22Rv1 (cell line): Measurements from ENCODE around the gene CAPN10.

Experiments
- H3K27ac ChIP-seq: fragments of 450-650 bp; 2 replicates; pipeline ENCODE4 v1.5.1; 2017
- CTCF ChIP-seq: fragments of 450-650 bp; IDR thresholded peaks from 2 replicates; pipeline ENCODE4 v1.5.1; 2017; ENCODE audit warnings: mild to moderate bottlenecking
- ZFX ChIP-seq: fragments of 450-650 bp; IDR thresholded peaks from 2 replicates; pipeline ENCODE4 v1.6.1; 2017; ENCODE audit warnings: antibody characterized with exemption, borderline replicate concordance

The CAPN10 gene

DNA sequence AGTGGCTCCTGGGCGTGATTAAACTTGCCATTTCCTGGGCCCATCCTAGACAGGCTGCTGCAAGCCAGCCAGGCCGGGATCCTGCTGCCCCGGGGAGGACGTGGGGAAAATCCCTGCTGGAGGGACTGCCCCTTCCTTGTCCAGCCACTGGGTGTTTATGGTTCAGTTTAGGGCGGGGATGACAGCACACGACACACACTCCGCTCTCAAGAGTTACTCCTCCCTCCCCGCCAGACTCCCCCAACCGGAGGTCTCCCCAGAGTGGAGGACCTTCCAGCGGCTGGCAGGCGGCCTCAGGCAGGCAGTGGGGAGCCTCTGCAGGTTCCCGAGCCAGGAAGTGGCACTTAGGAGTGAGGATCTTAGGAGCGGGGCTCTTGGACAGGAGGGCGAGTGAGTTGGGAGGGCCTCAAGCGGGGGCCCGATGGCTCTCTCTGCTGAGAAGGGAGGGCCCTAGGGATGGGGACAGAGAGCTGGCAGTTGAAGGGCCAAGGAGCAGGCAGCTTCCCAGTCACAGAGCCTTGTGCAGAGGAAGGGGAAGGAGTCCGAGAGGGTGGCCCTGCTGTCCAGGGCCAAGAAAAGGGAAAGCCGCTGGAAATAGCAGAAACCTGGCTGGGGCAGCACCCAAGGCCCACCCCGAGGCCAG, 33.1 kb downstream of the CAPN10 start:
- TF ChIP-seq CTCF (no peak), ZFX (no peak)

DNA sequence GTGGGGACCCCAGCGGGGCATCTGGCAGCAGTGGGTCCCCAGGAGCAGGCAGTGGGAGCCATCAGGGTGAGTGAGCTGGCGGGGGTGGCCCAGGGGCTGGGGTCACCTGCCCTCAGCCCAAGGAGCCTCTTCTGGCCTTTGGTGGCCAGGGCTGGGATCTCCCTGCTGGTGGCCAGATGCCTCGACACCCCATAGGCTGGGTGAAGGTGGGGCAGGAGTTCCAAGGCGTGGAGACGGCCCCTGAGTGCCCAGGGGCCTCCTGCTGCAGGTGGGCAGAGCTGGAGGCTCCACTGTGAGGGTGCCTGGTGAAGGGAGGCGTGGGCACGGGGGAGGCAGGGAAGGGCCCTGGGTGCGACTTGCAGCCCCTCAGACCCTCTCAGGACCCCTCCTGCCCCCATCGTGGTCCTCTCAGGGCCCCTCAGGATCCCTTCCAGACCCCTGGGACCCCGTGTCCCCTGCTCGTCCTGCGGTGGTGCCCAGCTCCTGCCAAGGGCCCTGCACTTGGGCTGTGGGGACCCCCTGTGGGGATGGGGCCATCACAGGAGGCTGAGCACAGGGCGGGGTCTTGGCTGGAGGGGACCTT, 33.7 kb downstream of the CAPN10 start:
- H3K27ac ChIP-seq = no peak overlapping the region
- TF ChIP-seq CTCF = no peak
- no peak for TF ChIP-seq ZFX

More for the DNA sequence above, 33.1 kb downstream of the CAPN10 start:
- H3K27ac ChIP-seq = no peak overlapping the region

- no peak overlapping the region for H3K27ac ChIP-seq
Measured at GRCh38 chr2:240620859-240621258, 34.3 kb downstream of the CAPN10 start.

DNA sequence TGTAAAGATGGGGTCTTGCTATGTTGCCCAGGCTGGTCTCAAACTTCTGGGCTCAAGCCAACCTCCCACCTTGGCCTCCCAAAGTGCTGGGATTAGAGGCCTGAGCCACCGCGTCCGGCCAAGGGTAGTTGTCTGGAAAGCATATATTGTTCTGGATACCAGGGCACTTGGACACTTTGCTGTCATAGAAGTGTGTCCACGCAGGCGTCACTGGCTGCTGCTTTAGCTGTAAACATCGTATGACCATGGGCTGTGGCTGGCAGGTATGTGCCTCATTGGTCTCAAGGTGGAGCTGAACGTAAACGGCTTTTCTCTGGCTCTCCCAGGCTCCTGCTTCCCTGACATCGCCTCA, 35.5 kb downstream of the CAPN10 start:
- H3K27ac ChIP-seq = no peak overlapping the region
- TF ChIP-seq ZFX (no peak), CTCF (no peak)

More at GRCh38 chr2:240620859-240621258, 34.3 kb downstream of the CAPN10 start:
- TF ChIP-seq ZFX (no peak), CTCF (no peak)

DNA sequence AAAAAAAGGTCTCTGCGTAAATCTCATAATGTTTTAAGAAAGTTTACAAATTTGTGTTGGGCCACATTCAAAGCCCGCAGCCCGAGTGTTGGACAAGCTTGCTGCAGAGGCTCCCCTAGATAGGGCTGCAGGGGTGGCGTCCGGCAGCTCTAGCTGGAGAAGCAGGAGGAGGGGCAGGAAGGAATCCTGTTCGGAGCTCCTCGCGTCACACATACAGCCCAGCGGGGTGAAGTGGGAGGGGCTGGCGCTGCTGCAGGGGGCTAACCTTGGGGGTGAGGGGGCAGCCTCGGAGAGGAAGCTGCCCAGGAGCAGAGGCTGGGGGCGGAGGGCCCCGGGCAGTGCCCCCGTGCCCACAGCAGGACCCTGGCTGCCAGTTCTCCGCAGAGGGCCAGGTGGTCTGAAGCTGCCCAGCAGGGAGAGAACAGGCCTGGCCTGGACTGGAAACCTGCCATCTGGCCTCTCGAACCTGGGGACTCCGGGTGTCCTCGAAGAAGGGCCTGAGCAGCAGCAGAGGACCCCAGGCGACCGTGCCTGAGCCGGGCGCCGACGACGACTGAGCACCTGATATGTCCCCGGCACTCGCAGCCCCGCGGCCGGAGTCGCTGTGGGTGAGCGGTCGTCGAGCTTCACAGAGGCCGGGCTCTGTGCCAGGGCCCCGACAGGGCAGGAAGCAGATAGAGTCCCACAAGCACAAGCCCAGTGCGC, 36.1 kb downstream of the CAPN10 start:
- H3K27ac ChIP-seq = no peak overlapping the region
- no peak for TF ChIP-seq ZFX
- TF ChIP-seq CTCF = no peak

- no peak for TF ChIP-seq ZFX
- no peak for TF ChIP-seq CTCF
- no peak overlapping the region for H3K27ac ChIP-seq
Measured at GRCh38 chr2:240623531-240624010, 37.0 kb downstream of the CAPN10 start.
